Measurements from ENCODE around the gene CD84. TPM values are rescaled to one million over a fixed set of nuclear protein-coding genes. Genes with fewer than 3 reads are reported as not detected.
"Not testable (repeated sequence)": the region's sequence is repeated elsewhere in the genome, so short reads cannot be mapped to it uniquely, and the experiment has no call there.

Gene CD84
- total RNA-seq, 1 donor from 2014 or later: 43.9 TPM

DNA sequence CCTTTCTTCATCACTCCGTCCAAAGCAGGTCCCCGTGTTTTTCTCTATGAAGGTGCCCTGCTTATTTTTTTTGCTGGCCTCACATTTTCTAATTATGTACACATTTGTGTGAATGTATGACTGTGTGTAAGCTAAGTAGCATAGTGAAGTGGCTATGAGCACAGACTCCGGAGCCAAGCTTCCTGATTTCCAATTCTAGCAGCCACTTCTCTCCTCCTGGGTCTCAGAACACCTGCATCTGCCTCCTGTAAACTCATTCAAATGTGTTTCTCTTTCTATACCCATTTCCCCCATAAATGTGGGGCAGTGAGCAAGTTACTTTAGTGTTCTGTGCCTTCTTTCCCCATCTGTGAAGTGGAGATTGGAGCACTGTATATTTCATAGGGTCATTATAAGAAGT is 58.3 kb downstream of the CD84 start:
- intact Hi-C loops (cut with micrococcal nuclease): loop anchor here (2.0 to 5.0 kb wide), 3 partner anchors 49 to 179 kb away; partner anchors contain the start of genes COPA and NCSTN

GRCh38 chr1:160520582-160520981 is 58.7 kb downstream of the CD84 start:
- intact Hi-C loops (cut with micrococcal nuclease): loop anchor here (2.0 to 5.0 kb wide), 3 partner anchors 48 to 178 kb away; partner anchors contain the start of genes COPA and NCSTN

DNA sequence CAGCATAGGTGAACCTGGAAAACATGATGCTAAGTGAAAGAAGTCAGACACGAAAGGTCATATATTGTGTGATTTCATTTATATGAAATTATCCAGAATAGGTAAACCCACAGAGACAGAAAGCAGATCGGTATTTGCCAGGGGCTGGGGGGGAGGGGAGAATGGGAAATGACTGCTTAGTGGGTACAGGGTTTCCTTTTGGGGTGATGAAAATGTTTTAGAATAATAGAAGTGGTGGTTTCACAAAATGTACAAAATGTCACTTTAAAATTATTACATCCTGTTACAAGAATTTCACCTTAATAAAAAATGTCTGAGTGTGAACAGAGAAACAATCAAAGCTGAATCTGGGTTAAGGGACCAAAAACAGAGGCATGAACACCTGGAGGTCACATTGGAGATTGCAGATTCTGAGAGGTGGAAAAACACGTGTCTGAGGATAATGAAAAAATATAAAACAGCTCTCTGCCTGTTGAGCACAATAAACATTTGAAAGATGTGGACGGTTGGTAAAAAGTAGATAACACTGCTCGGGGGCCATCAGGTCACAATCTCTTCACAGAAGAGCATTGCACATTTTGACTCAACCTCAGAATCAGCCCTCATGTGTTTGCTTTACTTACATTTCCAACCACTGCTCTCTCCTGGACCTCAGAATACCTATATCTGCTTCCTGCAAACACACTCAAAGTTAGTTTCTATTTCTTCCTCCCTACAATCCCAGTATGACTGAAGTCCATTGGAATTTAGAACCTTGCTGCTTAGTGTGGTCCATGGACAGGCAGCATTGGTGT is 59.5 kb downstream of the CD84 start:
- intact Hi-C loops (cut with micrococcal nuclease): loop anchor here (2.0 to 5.0 kb wide), 3 partner anchors 48 to 178 kb away; partner anchors contain the start of genes COPA and NCSTN

DNA sequence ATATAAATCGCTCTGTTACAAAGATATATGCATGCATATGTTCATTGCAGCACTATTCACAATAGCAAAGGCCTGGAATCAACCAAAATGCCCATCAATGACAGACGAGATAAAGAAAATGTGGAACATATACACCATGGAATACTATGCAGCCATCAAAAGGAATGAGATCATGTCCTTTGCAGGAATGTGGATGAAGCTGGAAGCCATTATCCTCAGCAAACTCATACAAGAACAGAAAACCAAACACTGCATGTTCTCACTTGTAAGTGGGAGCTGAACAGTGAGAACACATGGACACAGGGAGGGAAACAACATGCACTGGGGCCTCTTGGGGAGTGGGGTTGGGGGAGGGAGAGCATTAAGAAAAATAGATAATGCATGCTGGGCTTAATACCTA is 61.8 kb downstream of the CD84 start:
- intact Hi-C loops (cut with micrococcal nuclease): not testable (repeated sequence)

- intact Hi-C loops (cut with micrococcal nuclease): not testable (repeated sequence)
Measured at GRCh38 chr1:160515908-160516307, 63.4 kb downstream of the CD84 start.

- intact Hi-C loops (cut with micrococcal nuclease): no loop called here
Measured at GRCh38 chr1:160504651-160505050, 74.6 kb downstream of the CD84 start.

DNA sequence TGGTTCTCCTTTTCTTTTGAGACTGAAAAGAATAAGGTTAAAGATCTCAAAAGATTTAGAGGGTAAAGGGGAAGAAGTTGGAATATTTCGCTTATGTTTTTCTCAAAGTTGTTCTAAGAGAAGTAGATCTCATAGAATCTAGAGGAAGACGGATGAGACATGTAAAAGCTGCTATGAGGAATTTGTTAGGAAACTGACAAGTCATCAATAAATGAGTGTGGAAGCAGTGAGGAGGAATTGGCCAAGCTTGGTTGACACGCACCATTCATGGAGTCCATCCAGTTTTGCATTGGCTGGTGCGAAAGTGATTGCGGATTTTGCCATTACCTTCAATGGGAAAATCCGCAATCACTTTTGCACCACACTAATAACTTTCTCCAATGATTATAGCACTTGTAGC is 76.2 kb downstream of the CD84 start:
- intact Hi-C loops (cut with micrococcal nuclease): no loop called here

DNA sequence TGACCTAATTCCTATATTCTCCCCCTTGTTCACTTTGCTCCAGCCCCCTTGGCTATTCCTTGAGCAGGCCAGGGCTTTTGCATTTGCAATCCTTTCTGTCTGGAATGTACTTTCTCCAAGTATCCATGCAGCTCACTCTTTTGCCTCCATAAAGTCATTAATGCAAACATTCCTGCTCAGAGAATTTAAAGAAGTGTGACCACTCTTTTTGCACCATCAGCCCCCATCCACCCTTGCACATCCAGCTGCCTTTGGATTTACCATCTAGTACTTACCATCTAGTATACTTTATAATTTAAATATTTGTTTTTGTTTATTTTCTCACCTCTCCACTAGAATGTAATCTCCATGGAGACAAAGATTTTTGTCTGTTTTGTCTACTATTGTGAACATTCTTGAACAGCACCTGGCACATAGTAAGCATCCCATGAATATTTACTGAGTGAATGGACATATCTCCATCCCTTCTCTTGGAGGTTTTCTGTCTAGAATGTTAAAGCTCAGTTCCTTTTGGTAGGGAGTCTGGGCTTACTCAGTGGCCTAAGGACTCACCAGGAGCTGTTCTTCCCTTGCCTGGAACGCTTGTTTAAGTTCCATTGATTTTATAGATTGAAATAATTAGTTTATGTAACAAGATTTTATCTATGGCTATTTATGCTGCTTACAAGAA is 78.8 kb downstream of the CD84 start:
- intact Hi-C loops (cut with micrococcal nuclease): no loop called here

GRCh38 chr1:160499631-160500030 is 79.7 kb downstream of the CD84 start:
- intact Hi-C loops (cut with micrococcal nuclease): no loop called here

DNA sequence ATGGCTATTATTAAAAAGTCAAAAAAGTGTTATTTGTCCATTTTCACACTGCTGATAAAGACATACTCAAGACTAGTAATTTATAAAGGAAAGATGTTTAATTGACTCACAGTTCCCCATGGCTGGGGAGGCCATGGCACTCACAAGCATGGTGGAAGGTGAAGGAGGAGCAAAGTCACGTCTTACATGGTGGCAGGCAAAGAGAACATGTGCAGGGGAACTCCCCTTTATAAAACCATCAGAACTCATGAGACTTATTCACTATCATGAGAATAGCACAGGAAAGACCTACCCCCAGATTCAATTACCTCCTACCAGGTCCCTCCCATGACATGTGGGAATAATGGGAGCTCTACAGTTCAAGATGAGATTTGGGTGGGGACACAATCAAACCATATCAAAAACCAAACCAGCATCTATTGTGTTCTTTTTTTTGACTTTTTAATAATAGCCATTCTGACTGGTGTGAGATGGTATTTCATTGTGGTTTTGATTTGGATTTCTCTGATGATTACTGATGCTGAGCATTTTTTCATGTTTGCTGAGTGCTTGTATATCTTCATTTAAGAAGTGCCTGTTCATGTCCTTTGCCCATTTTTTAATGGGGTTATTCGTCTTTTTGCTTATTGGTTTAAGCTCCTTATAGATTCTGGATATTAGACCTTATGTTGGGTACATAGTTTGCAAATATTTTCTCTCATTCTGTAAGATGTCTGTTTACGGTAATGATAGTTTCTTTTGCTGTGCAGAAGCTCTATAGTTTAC is 80.8 kb downstream of the CD84 start:
- intact Hi-C loops (cut with micrococcal nuclease): not testable (repeated sequence)

DNA sequence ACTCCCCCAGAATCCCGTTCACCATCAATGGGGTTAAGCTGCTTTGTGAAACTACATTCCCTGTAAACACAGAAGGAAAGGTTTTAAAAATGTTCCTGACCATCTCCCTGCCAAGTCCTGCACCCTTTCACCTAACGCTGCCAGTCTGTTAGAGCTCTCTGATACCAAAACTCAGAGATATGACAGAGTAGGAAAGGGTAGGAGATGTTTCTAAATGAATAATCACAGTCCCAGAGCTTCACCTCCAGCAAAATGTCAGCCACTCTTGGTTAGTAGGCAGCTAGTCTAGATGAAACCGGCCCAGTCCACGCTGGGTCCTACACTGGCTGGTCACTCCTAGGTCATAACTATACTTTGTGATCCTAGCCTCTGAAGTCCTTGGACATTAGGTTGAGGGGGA is 83.0 kb downstream of the CD84 start:
- intact Hi-C loops (cut with micrococcal nuclease): no loop called here

GRCh38 chr1:160494620-160495019 is 84.7 kb downstream of the CD84 start:
- intact Hi-C loops (cut with micrococcal nuclease): no loop called here

DNA sequence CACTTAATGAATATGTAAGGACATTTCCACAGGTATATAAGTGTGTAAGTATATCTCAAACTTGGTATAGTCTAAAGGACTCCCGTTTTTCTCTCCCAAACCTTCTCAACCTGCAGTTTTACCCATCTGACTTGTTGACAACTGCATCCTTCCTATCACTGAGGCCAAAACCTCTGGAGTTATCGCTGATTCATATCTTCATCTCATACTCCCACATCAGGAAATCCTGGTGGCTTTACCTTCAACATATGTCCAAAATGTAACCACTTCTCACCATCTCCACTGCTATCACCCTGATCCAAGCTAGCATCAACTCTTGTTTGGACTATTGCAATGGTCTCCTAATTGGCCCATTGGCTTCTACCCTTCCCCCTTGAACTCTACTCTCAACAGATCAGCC is 86.7 kb downstream of the CD84 start:
- intact Hi-C loops (cut with micrococcal nuclease): no loop called here

DNA sequence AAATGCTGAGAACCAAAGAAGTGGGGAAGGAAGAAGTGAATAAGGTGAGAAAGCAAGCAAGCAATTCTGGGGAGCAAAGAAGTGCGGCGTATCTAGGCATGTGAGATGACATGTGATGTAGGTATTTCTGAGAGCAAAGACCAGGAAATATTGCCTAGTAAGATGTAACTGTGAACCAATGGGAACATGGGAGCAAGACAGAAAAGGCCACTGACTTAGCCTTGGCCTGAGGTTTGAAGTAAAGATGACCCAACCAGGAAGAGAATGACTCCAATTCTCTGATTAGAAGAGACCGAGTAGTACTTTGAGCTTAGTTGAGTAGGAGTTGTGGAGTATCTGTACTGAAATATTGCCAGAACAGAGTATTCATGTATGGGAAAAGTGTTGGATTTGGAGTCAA is 87.3 kb downstream of the CD84 start:
- intact Hi-C loops (cut with micrococcal nuclease): no loop called here

Other genes with a start within 250 kb of the CD84 start
- gene COPA, start 236.2 kb downstream of the CD84 start, total RNA-seq: 141 and 152 TPM in 2 replicates
- 72.9 and 76.8 TPM in 2 replicates for gene NCSTN, start 236.1 kb downstream of the CD84 start, total RNA-seq
- gene NHLH1, start 212.4 kb downstream of the CD84 start, total RNA-seq: 0.52 and 0.68 TPM in 2 replicates
- not detected in 2 replicates for gene VANGL2, start 178.9 kb downstream of the CD84 start, total RNA-seq
- gene SLAMF6, start 56.2 kb downstream of the CD84 start, total RNA-seq: 34.1 and 36.4 TPM in 2 replicates
- gene SLAMF1, start 67.5 kb upstream of the CD84 start, total RNA-seq: 58.9 and 63.6 TPM in 2 replicates
- gene CD48, start 132.3 kb upstream of the CD84 start, total RNA-seq: 204 and 216 TPM in 2 replicates
- 6.8 and 8.0 TPM in 2 replicates for gene SLAMF7, start 159.8 kb upstream of the CD84 start, total RNA-seq
- 8.5 and 9.2 TPM in 2 replicates for gene LY9, start 216.7 kb upstream of the CD84 start, total RNA-seq

All from T-helper 2 cell treated with Interferon-gamma antibody and Interleukin-4, amounts not matched to agents 100 ng/mL and 5 ng/mL, for 36 hours (primary cell).